Mesenchymal stem cell (in vitro differentiated cells and primary cell): ENCODE measurements around the gene YIPF1.
A peak's percentile ranks its signal among the peaks of the same experiment; 100 is the strongest.

Experiments used
- DNase-seq: peaks from one replicate; pipeline ENCODE4 v3.0.0-alpha.2; 2013
- H2AFZ ChIP-seq: one replicate; pipeline ENCODE4 v1.6.1; 2013; ENCODE audit warnings: low read depth, mild to moderate bottlenecking, control low read depth, inconsistent platforms, low read length, moderate library complexity
- H2AK5ac ChIP-seq: 2 replicates; pipeline ENCODE4 v1.6.1; 2013; ENCODE audit warnings: low read length, moderate library complexity, mild to moderate bottlenecking, inconsistent platforms; ENCODE audit not compliant: severe bottlenecking
- H2BK120ac ChIP-seq: one replicate; pipeline ENCODE4 v1.6.1; 2013; ENCODE audit warnings: low read depth, mild to moderate bottlenecking, inconsistent platforms, low read length, moderate library complexity
- H2BK12ac ChIP-seq, 2 experiments: one replicate each; pipeline ENCODE4 v1.6.1; 2013; ENCODE audit warnings: inconsistent platforms in 2 of 2, low read length in 2 of 2, mild to moderate bottlenecking in 2 of 2, moderate library complexity in 2 of 2, control low read depth in 1 of 2
- H2BK15ac ChIP-seq: one replicate; pipeline ENCODE4 v1.6.1; 2013; ENCODE audit warnings: mild to moderate bottlenecking, low read depth, inconsistent platforms; ENCODE audit not compliant: poor library complexity, severe bottlenecking
- H2BK5ac ChIP-seq: 2 replicates; pipeline ENCODE4 v1.6.1; 2013; ENCODE audit warnings: low read depth, mild to moderate bottlenecking, low read length, control low read depth, inconsistent platforms; ENCODE audit not compliant: poor library complexity, severe bottlenecking
- H3K14ac ChIP-seq, 2 experiments: one replicate each; pipeline ENCODE4 v1.6.1; 2013; ENCODE audit warnings: inconsistent platforms in 2 of 2, low read length in 2 of 2, control low read depth in 1 of 2, mild to moderate bottlenecking in 1 of 2, moderate library complexity in 1 of 2
- H3K18ac ChIP-seq, 2 experiments: one replicate each; pipeline ENCODE4 v1.6.1; 2013; ENCODE audit warnings: inconsistent platforms in 2 of 2, low read length in 2 of 2, control low read depth in 1 of 2, low read depth in 1 of 2, mild to moderate bottlenecking in 1 of 2
- H3K23ac ChIP-seq, 2 experiments: one replicate each; pipeline ENCODE4 v1.6.1; 2013; ENCODE audit warnings: inconsistent platforms in 2 of 2, low read length in 2 of 2, mild to moderate bottlenecking in 2 of 2, moderate library complexity in 2 of 2, control low read depth in 1 of 2
- H3K27ac ChIP-seq: 2 replicates; pipeline ENCODE4 v1.5.1; 2013; ENCODE audit warnings: mild to moderate bottlenecking, moderate library complexity, low read length, control low read depth, inconsistent platforms; ENCODE audit not compliant: poor library complexity, severe bottlenecking
- H3K27me3 ChIP-seq, 2 experiments: 2 replicates each; pipeline versions ENCODE4 v1.6.1 to v1.7.0; 2013; ENCODE audit warnings: low read length in 2 of 2, mild to moderate bottlenecking in 2 of 2, moderate library complexity in 2 of 2, control low read depth in 1 of 2, inconsistent platforms in 1 of 2; ENCODE audit not compliant: control insufficient read depth in 1 of 2, insufficient read depth in 1 of 2
- H3K36me3 ChIP-seq, 2 experiments: 2 replicates each; pipeline versions ENCODE4 v1.6.1 to v1.7.0; 2013; ENCODE audit warnings: low read length in 2 of 2, control low read depth in 1 of 2, inconsistent platforms in 1 of 2, low read depth in 1 of 2, mild to moderate bottlenecking in 1 of 2; ENCODE audit not compliant: insufficient read depth in 2 of 2, control insufficient read depth in 1 of 2
- H3K4ac ChIP-seq, 2 experiments: one replicate each; pipeline ENCODE4 v1.6.1; 2013; ENCODE audit warnings: inconsistent platforms in 2 of 2, low read length in 2 of 2, mild to moderate bottlenecking in 2 of 2, moderate library complexity in 2 of 2, control low read depth in 1 of 2, low read depth in 1 of 2
- H3K4me1 ChIP-seq: 2 replicates; pipeline ENCODE4 v1.6.1; 2013; ENCODE audit warnings: low read depth, low read length, control low read depth; ENCODE audit not compliant: control insufficient read depth, insufficient read depth
- H3K4me2 ChIP-seq: 2 replicates; pipeline ENCODE4 v1.6.1; 2013; ENCODE audit warnings: low read length, mild to moderate bottlenecking, inconsistent platforms; ENCODE audit not compliant: poor library complexity, severe bottlenecking
- H3K4me3 ChIP-seq, 2 experiments: 2 replicates each; pipeline versions ENCODE4 v1.5.1 to v1.7.0; 2013; ENCODE audit warnings: low read length in 2 of 2, mild to moderate bottlenecking in 2 of 2, control low read depth in 1 of 2, low read depth in 1 of 2; ENCODE audit not compliant: insufficient read depth in 1 of 2
- H3K79me1 ChIP-seq: replicated peaks from 2 replicates; pipeline ENCODE4 v1.6.1; 2013; ENCODE audit warnings: mild to moderate bottlenecking, control low read depth, low read length, inconsistent platforms; ENCODE audit not compliant: poor library complexity, severe bottlenecking
- H3K9ac ChIP-seq: 2 replicates; pipeline ENCODE4 v1.7.0; 2013; ENCODE audit warnings: mild to moderate bottlenecking, low read length, moderate library complexity
- H3K9me3 ChIP-seq: 2 replicates; pipeline ENCODE4 v1.7.0; 2013; ENCODE audit warnings: mild to moderate bottlenecking, low read length; ENCODE audit not compliant: control insufficient read depth
- H4K8ac ChIP-seq: one replicate; pipeline ENCODE4 v1.6.1; 2013; ENCODE audit warnings: inconsistent platforms, mild to moderate bottlenecking, low read length, moderate library complexity
- H4K91ac ChIP-seq: one replicate; pipeline ENCODE4 v1.6.1; 2013; ENCODE audit warnings: mild to moderate bottlenecking, low read length, inconsistent platforms
- WGBS: methylation state at CpG from one replicate; pipeline ENCODE4 v1.1.7; 2013; ENCODE audit warnings: mixed read lengths; 5-methylcytosine and 5-hydroxymethylcytosine counted together

The YIPF1 gene

GRCh38 chr1:53837646-53837923 lies 52.0 kb downstream of the YIPF1 start:
- Histone ChIP-seq H3K9me3 (peaks cover 7% of the 10 kb centered on the region), H2BK12ac (no peak overlapping the region), H2AFZ (peak overlapping the region; percentile 94), H3K4me2 (peak overlapping the region; percentile 94), H3K4me1 (peaks cover 10% of the 10 kb centered on the region), H3K23ac (no peak overlapping the region), H2BK120ac (no peak overlapping the region), H3K18ac (no peak overlapping the region), H2BK15ac (no peak overlapping the region), H4K91ac (peak overlapping the region; percentile 100), H2AK5ac (no peak overlapping the region), H3K14ac (no peak overlapping the region), H3K27ac (peak overlapping the region; percentile 57), H3K9ac (peak overlapping the region; percentile 96), H3K79me1 (peaks cover 16% of the 10 kb centered on the region), H3K4me3 (peak overlapping the region; percentile 97 to 99), H4K8ac (no peak overlapping the region), H3K27me3 (no peaks in the 10 kb centered on the region), H2BK5ac (no peak overlapping the region), H3K36me3 (no peaks in the 10 kb centered on the region), H3K4ac (peak overlapping the region in 1 of 2 experiments; percentile 60)
- no peak for DNase-seq
- WGBS, result 0% methylated on average over 5 of the region's 5 CpGs

- no peak overlapping the region for H3K27ac ChIP-seq
- no peaks in the 10 kb centered on the region for H3K36me3 ChIP-seq
- no peak overlapping the region for H3K14ac ChIP-seq
- H2BK12ac ChIP-seq, result no peak overlapping the region
- H2BK120ac ChIP-seq, result no peak overlapping the region
- no peak overlapping the region for H4K8ac ChIP-seq
- H2BK5ac ChIP-seq, result no peak overlapping the region
- no peak overlapping the region for H2AFZ ChIP-seq
- H3K9me3 ChIP-seq, result no peaks in the 10 kb centered on the region
- H3K18ac ChIP-seq, result no peak overlapping the region
- no peak overlapping the region for H3K4me3 ChIP-seq
- H2AK5ac ChIP-seq, result no peak overlapping the region
- H3K9ac ChIP-seq, result no peak overlapping the region
- H3K4me1 ChIP-seq, result peaks cover 10% of the 10 kb centered on the region
- H3K79me1 ChIP-seq, result peaks cover 17% of the 10 kb centered on the region
- H3K23ac ChIP-seq, result no peak overlapping the region
- no peak overlapping the region for H4K91ac ChIP-seq
- no peak overlapping the region for H2BK15ac ChIP-seq
- WGBS, result 20% methylated on average over 1 of the region's 2 CpGs
- no peak overlapping the region for H3K4me2 ChIP-seq
- H3K4ac ChIP-seq, result no peak overlapping the region
- no peaks in the 10 kb centered on the region for H3K27me3 ChIP-seq
- peak; percentile 7 for DNase-seq
Measured at GRCh38 chr1:53835491-53835890, 54.1 kb downstream of the YIPF1 start.

DNA sequence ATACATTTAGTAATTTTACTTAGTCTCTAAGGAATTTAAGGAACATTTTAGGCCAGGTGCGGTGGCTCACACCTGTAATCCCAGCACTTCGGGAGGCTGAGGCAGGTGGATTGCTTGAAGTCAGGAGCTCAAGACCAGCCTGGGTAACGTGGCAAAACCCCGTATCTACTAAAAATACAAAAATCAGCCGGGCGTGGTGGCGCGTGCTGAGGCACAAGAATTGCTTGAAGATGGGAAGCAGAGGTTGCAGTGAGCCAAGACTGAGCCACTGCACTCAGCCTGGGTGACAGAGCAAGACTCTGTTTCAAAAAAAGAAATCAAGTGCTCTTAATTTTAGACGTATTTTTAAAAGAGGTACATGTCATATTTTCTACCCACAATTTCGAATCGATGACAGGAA lies 54.8 kb downstream of the YIPF1 start:
- Histone ChIP-seq H3K27me3 (no peaks in the 10 kb centered on the region), H2BK12ac (no peak overlapping the region), H3K4me3 (no peak overlapping the region), H3K36me3 (no peaks in the 10 kb centered on the region), H3K23ac (no peak overlapping the region), H3K9me3 (no peaks in the 10 kb centered on the region), H3K14ac (no peak overlapping the region), H2BK5ac (no peak overlapping the region), H3K4me1 (peaks cover 10% of the 10 kb centered on the region), H2AK5ac (no peak overlapping the region), H4K91ac (no peak overlapping the region), H2BK120ac (no peak overlapping the region), H3K79me1 (peaks cover 19% of the 10 kb centered on the region), H4K8ac (no peak overlapping the region), H3K4ac (no peak overlapping the region), H3K27ac (no peak overlapping the region), H3K9ac (no peak overlapping the region), H2BK15ac (no peak overlapping the region), H3K4me2 (no peak overlapping the region), H3K18ac (no peak overlapping the region), H2AFZ (no peak overlapping the region)
- WGBS, result over 99% methylated on average over 6 of the region's 11 CpGs
- no peak for DNase-seq

DNA sequence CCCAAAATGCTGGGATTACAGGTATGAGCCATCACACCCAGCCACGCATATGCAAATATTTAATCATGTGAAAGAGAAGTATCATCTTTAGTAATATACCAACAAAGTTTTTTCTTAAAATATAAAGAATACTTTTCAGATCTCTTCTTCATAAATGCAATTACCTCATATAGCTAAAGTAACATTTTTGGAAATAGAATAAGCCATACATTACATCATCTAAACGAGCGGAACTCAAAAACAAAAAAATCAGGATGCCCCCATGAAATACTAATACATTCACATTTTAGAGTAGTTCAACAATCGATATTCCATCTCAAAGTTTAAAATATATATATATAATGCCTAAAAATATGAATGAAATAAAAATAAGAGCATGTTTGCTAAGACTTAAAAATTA lies 56.2 kb downstream of the YIPF1 start:
- no peak overlapping the region for H3K27ac ChIP-seq
- no peak overlapping the region for H2AFZ ChIP-seq
- H3K27me3 ChIP-seq, result no peaks in the 10 kb centered on the region
- H4K91ac ChIP-seq, result no peak overlapping the region
- no peak overlapping the region for H2BK12ac ChIP-seq
- H2BK5ac ChIP-seq, result no peak overlapping the region
- H2AK5ac ChIP-seq, result no peak overlapping the region
- H4K8ac ChIP-seq, result no peak overlapping the region
- no peak overlapping the region for H2BK15ac ChIP-seq
- H3K79me1 ChIP-seq, result peaks cover 19% of the 10 kb centered on the region
- no peaks in the 10 kb centered on the region for H3K9me3 ChIP-seq
- no peak overlapping the region for H3K4ac ChIP-seq
- WGBS, result 100% methylated on average over 2 of the region's 4 CpGs
- peaks cover 0 to 7% of the 10 kb centered on the region in 2 experiments for H3K36me3 ChIP-seq
- H3K14ac ChIP-seq, result no peak overlapping the region
- H3K23ac ChIP-seq, result no peak overlapping the region
- H3K9ac ChIP-seq, result no peak overlapping the region
- H3K4me3 ChIP-seq, result no peak overlapping the region
- H3K4me1 ChIP-seq, result peaks cover 10% of the 10 kb centered on the region
- H3K4me2 ChIP-seq, result no peak overlapping the region
- H3K18ac ChIP-seq, result no peak overlapping the region
- no peak for DNase-seq
- H2BK120ac ChIP-seq, result no peak overlapping the region
